SK-N-SH (cell line): Measurements from ENCODE around the gene CDH23. TPM values are rescaled to one million over a fixed set of nuclear protein-coding genes. Genes with fewer than 3 reads are reported as not detected.

ENCODE experiments used
- CTCF ChIA-PET: fragments of 300-600, 350-600 bp; formaldehyde crosslinking; extraction: SDS; loops from one replicate; lab custom pipeline; 2021; lab: Yijun Ruan, JAX
- POLR2A ChIA-PET: fragments of 350-600 bp; sonication (Branson Sonifier 250); formaldehyde crosslinking; extraction: SDS; loops from one replicate; lab custom pipeline; 2020; ENCODE audit warnings: antibody characterized with exemption, inconsistent platforms; lab: Yijun Ruan, JAX
- DNase-seq: peaks from one replicate; pipeline ENCODE4 v3.0.0; 2012
- H2AFZ ChIP-seq: fragments of 200-600 bp; sonication (generic); 2 replicates; pipeline ENCODE4 v1.8.1; 2016; ENCODE audit warnings: antibody characterized with exemption, mild to moderate bottlenecking, low read depth
- H3F3A ChIP-seq: fragments of 200-600 bp; sonication (generic); replicated peaks from 2 replicates; pipeline ENCODE3; 2016; ENCODE audit warnings: antibody characterized with exemption, mild to moderate bottlenecking; ENCODE audit not compliant: insufficient read depth
- H3K27ac ChIP-seq, 2 experiments: fragments of 200-500 bp in 1 of 2; fragments of 200-600 bp in 1 of 2; sonication (Bioruptor generic) in 1 of 2; sonication (generic), shearing (Covaris generic) in 1 of 2; 2 replicates each; pipeline versions ENCODE4 v1.5.1 to v1.6.1; 2014 to 2016; ENCODE audit warnings: low read depth in 2 of 2, inconsistent platforms in 1 of 2, low read length in 1 of 2, mild to moderate bottlenecking in 1 of 2, mixed read lengths in 1 of 2
- H3K27me3 ChIP-seq: fragments of 200-600 bp; sonication (generic), shearing (Covaris generic); 2 replicates; pipeline ENCODE4 v1.6.1; 2016; ENCODE audit warnings: mixed run types; ENCODE audit not compliant: insufficient read depth
- H3K36me3 ChIP-seq, 2 experiments: fragments of 200-500 bp in 1 of 2; fragments of 200-600 bp in 1 of 2; sonication (Bioruptor generic) in 1 of 2; sonication (generic) in 1 of 2; replicated peaks in 1 of 2; 2 replicates each; pipeline versions ENCODE3 to v1.5.1; 2014 to 2016; ENCODE audit warnings: low read length in 1 of 2, mild to moderate bottlenecking in 1 of 2; ENCODE audit not compliant: insufficient read depth in 2 of 2, control insufficient read depth in 1 of 2
- H3K4me1 ChIP-seq, 2 experiments: fragments of 200-500 bp in 1 of 2; fragments of 200-600 bp in 1 of 2; sonication (Bioruptor generic) in 1 of 2; sonication (generic), shearing (Covaris generic) in 1 of 2; 2 replicates each; pipeline versions ENCODE4 v1.5.1 to v1.6.1; 2014 to 2016; ENCODE audit warnings: low read depth in 1 of 2, low read length in 1 of 2, mixed run types in 1 of 2; ENCODE audit not compliant: insufficient read depth in 2 of 2, control insufficient read depth in 1 of 2
- H3K4me2 ChIP-seq: fragments of 200-600 bp; sonication (generic), shearing (Covaris generic); 2 replicates; pipeline ENCODE4 v1.6.1; 2017; ENCODE audit warnings: mixed run types
- H3K4me3 ChIP-seq, 2 experiments: fragments of 200-500 bp in 1 of 2; fragments of 200-600 bp in 1 of 2; sonication (Bioruptor generic) in 1 of 2; sonication (generic), shearing (Covaris generic) in 1 of 2; 2 replicates each; pipeline versions ENCODE4 v1.5.1 to v1.8.1; 2014 to 2016; ENCODE audit warnings: low read depth in 2 of 2, inconsistent platforms in 1 of 2, low read length in 1 of 2, mild to moderate bottlenecking in 1 of 2, mixed read lengths in 1 of 2, moderate library complexity in 1 of 2
- H3K79me2 ChIP-seq: fragments of 200-600 bp; sonication (generic); 2 replicates; pipeline ENCODE4 v1.8.1; 2017; ENCODE audit warnings: mild to moderate bottlenecking; ENCODE audit not compliant: insufficient read depth
- H3K9ac ChIP-seq: fragments of 200-600 bp; sonication (generic); 2 replicates; pipeline ENCODE4 v1.6.1; 2017; ENCODE audit warnings: mixed run types
- H3K9me2 ChIP-seq: fragments of 200-600 bp; sonication (generic); 2 replicates; pipeline ENCODE4 v1.6.1; 2017; ENCODE audit warnings: mixed run types
- H3K9me3 ChIP-seq: fragments of 200-600 bp; sonication (generic); 2 replicates; pipeline ENCODE4 v1.6.1; 2017; ENCODE audit warnings: mixed run types, mild to moderate bottlenecking, moderate library complexity
- H4K20me1 ChIP-seq: fragments of 200-600 bp; sonication (generic); 2 replicates; pipeline ENCODE4 v1.6.1; 2017; ENCODE audit warnings: mild to moderate bottlenecking, mixed run types; ENCODE audit not compliant: insufficient read depth
- CHD2 ChIP-seq: fragments of 150-350 bp; IDR thresholded peaks from 2 replicates; pipeline ENCODE4 v1.6.1; 2018; ENCODE audit warnings: low read length; ENCODE audit not compliant: partially characterized antibody
- CTCF ChIP-seq: fragments of 200-600 bp; sonication (generic); IDR thresholded peaks from 2 replicates; pipeline ENCODE4 v1.6.1; 2017; ENCODE audit warnings: antibody characterized with exemption, mild to moderate bottlenecking, moderate library complexity
- ELF1 ChIP-seq: IDR thresholded peaks from 2 replicates; pipeline ENCODE4 v1.4.0; 2012
- EP300 ChIP-seq, 2 experiments: IDR thresholded peaks; 2 replicates each; pipeline versions ENCODE4 v1.4.0 to v1.6.1; 2012; ENCODE audit warnings: borderline replicate concordance in 1 of 2, low read depth in 1 of 2, low read length in 1 of 2
- EZH2phosphoT487 ChIP-seq: fragments of 200-600 bp; sonication (generic); IDR thresholded peaks from 2 replicates; pipeline ENCODE4 v1.6.1; 2017; ENCODE audit warnings: low read depth, mixed run types, mild to moderate bottlenecking, antibody characterized with exemption, moderate library complexity, borderline replicate concordance
- FOXJ3 ChIP-seq: sonication (generic); formaldehyde crosslinking; IDR thresholded peaks from 2 replicates; pipeline ENCODE4 v1.5.1; 2020; ENCODE audit warnings: mild to moderate bottlenecking, missing genetic modification reagents
- GABPA ChIP-seq: IDR thresholded peaks from 2 replicates; pipeline ENCODE4 v1.4.0; 2012; ENCODE audit warnings: low read depth, mild to moderate bottlenecking
- IRF3 ChIP-seq: fragments of 150-350 bp; IDR thresholded peaks from 2 replicates; pipeline ENCODE4 v1.6.1; 2016; ENCODE audit warnings: mild to moderate bottlenecking, low read depth, low read length
- JUND ChIP-seq: IDR thresholded peaks from 2 replicates; pipeline ENCODE4 v1.4.0; 2012
- MEF2A ChIP-seq: IDR thresholded peaks from 2 replicates; pipeline ENCODE4 v1.4.0; 2012; ENCODE audit warnings: low read depth, borderline replicate concordance
- NFIC ChIP-seq: IDR thresholded peaks from 2 replicates; pipeline ENCODE4 v1.4.0; 2012; ENCODE audit warnings: borderline replicate concordance
- NRF1 ChIP-seq: IDR thresholded peaks from 2 replicates; pipeline ENCODE4 v1.6.1; 2012; ENCODE audit warnings: low read depth, mild to moderate bottlenecking, low read length
- PBX3 ChIP-seq: IDR thresholded peaks from 2 replicates; pipeline ENCODE4; 2012
- RAD21 ChIP-seq: IDR thresholded peaks from 2 replicates; pipeline ENCODE4 v1.6.1; 2012; ENCODE audit warnings: mild to moderate bottlenecking, low read length
- RCOR1 ChIP-seq: fragments of 150-350 bp; IDR thresholded peaks from 2 replicates; pipeline ENCODE4 v1.6.1; 2017; ENCODE audit warnings: antibody characterized with exemption, low read length
- REST ChIP-seq: IDR thresholded peaks from 2 replicates; pipeline ENCODE4 v1.6.1; 2012; ENCODE audit warnings: mild to moderate bottlenecking, low read depth, low read length, moderate library complexity
- TCF12 ChIP-seq: IDR thresholded peaks from 2 replicates; pipeline ENCODE4 v1.4.0; 2012
- WGBS: methylation state at CpG from one replicate; pipeline ENCODE4 v1.1.6; 2017; ENCODE audit warnings: low lambda C conversion rate; 5-methylcytosine and 5-hydroxymethylcytosine counted together
- polyA plus RNA-seq, 3 experiments: library from polyadenylated mRNA; depleted of rRNA; stranded (reverse); fragments of >200 nt; gene quantifications; 2 replicates each; pipeline ENCODE4 v1.2.3, GENCODE V29; 2012

CDH23 gene
- polyA plus RNA-seq, 1 of the 3 experiments (the other 2 are of a cell fraction), result 0.03 TPM

GRCh38 chr10:71847418-71847817 lies 450.7 kb downstream of the CDH23 start:
- H3K9me3 ChIP-seq, result no peaks in the 10 kb centered on the region
- TF ChIP-seq CTCF (no peak), ELF1 (no peak), TCF12 (no peak), PBX3 (no peak), NFIC (no peak), CHD2 (no peak), REST (no peak), NRF1 (no peak), EP300 (IDR thresholded peaks at IDR 0.05; ENCODE audit: borderline replicate concordance in 1 of 2, low read depth in 1 of 2, low read length in 1 of 2) (no peak), FOXJ3 (CRISPR knock-in tag) (no peak), IRF3 (no peak), RAD21 (no peak), GABPA (no peak), EZH2phosphoT487 (no peak), JUND (no peak), MEF2A (no peak), RCOR1 (no peak)
- H3K9ac ChIP-seq, result no peak overlapping the region
- WGBS, result 98% methylated on average over 8 of the region's 8 CpGs
- no peaks in the 10 kb centered on the region for H3F3A ChIP-seq
- POLR2A ChIA-PET, result no interaction called here
- H3K9me2 ChIP-seq, result no peaks in the 10 kb centered on the region
- no peak overlapping the region for H3K4me2 ChIP-seq
- H2AFZ ChIP-seq, result no peak overlapping the region
- no peaks in the 10 kb centered on the region for H3K27me3 ChIP-seq
- CTCF ChIA-PET, result interaction anchor here (1.2 to 1.7 kb wide), 2 partner anchors 11 to 49 kb away, joined by 5 to 8 read pairs; no protein-coding TSS in a partner anchor
- H3K4me1 ChIP-seq, result peaks cover 24 to 26% of the 10 kb centered on the region in 2 experiments; a peak in 3 of 4 replicates
- DNase-seq, result no peak
- peaks cover 0 to 6% of the 10 kb centered on the region in 2 experiments for H3K36me3 ChIP-seq
- no peak overlapping the region for H3K4me3 ChIP-seq
- H3K79me2 ChIP-seq, result peaks cover 86% of the 10 kb centered on the region
- peaks cover 79% of the 10 kb centered on the region for H4K20me1 ChIP-seq
- H3K27ac ChIP-seq, result no peak overlapping the region
